ENCODE results near the gene MVP. TPM values are rescaled to one million over a fixed set of nuclear protein-coding genes. Genes with fewer than 3 reads are reported as not detected.

Gene MVP
- total RNA-seq, 4 donors from 2014 or later, result 40.3 to 77.5 (median 47.6) TPM

DNA sequence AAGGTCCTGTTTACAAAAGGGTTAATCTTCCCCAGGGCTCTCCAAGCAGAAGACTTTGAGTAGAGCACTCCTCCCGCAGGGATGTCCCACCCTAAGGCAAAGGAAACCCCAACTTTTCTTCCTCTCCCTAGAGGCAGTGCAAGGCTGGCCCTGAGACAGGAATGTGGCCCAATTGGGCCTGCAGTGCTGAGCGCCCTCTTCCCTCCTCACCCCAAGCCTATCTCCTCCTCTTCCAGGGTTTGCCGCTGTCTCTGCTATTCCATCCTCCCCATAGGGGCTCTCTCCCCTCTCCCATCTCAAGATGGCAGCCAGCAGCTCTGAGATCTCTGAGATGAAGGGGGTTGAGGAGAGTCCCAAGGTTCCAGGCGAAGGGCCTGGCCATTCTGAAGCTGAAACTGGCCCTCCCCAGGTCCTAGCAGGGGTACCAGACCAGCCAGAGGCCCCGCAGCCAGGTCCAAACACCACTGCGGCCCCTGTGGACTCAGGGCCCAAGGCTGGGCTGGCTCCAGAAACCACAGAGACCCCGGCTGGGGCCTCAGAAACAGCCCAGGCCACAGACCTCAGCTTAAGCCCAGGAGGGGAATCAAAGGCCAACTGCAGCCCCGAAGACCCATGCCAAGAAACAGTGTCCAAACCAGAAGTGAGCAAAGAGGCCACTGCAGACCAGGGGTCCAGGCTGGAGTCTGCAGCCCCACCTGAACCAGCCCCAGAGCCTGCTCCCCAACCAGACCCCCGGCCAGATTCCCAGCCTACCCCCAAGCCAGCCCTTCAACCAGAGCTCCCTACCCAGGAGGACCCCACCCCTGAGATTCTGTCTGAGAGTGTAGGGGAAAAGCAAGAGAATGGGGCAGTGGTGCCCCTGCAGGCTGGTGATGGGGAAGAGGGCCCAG is 7.3 kb upstream of the MVP start:
- ATAC-seq (no peak), DNase-seq (no peak)
- no peaks in the 10 kb centered on the region for H3K27me3 ChIP-seq
- intact Hi-C loops (cut with DNase I; ENCODE audit: low total_unique reads) (loop anchor here (5.0 to 10.0 kb wide), 2 partner anchors 164 to 712 kb away; partner anchors contain the start of gene ZNF768), in situ Hi-C loops (cut with MboI; ENCODE audit: low sequenced_read_pairs in 4 of 4) (no loop called here)
- H3K4me1 ChIP-seq, result peaks cover 56 to 64% of the 10 kb centered on the region in 2 donors
- no peak for TF ChIP-seq POLR2A (IDR thresholded peaks at IDR 0.05)
- TF ChIP-seq, protein P1, sequence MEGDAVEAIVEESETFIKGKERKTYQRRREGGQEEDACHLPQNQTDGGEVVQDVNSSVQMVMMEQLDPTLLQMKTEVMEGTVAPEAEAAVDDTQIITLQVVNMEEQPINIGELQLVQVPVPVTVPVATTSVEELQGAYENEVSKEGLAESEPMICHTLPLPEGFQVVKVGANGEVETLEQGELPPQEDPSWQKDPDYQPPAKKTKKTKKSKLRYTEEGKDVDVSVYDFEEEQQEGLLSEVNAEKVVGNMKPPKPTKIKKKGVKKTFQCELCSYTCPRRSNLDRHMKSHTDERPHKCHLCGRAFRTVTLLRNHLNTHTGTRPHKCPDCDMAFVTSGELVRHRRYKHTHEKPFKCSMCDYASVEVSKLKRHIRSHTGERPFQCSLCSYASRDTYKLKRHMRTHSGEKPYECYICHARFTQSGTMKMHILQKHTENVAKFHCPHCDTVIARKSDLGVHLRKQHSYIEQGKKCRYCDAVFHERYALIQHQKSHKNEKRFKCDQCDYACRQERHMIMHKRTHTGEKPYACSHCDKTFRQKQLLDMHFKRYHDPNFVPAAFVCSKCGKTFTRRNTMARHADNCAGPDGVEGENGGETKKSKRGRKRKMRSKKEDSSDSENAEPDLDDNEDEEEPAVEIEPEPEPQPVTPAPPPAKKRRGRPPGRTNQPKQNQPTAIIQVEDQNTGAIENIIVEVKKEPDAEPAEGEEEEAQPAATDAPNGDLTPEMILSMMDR (IDR thresholded peaks at IDR 0.05 in 4 of 5, conservative IDR thresholded peaks at IDR 0.05 in 1 of 5), result no peak
- peak overlapping the region; percentile 30 to 99 (median 92) for H3K27ac ChIP-seq
- H3K36me3 ChIP-seq, result peaks cover 0 to 11% of the 10 kb centered on the region in 2 donors
- peak overlapping the region in 3 of 4 donors; percentile 60 to 78 (median 63) for H3K4me3 ChIP-seq
- H3K9me3 ChIP-seq, result no peaks in the 10 kb centered on the region

DNA sequence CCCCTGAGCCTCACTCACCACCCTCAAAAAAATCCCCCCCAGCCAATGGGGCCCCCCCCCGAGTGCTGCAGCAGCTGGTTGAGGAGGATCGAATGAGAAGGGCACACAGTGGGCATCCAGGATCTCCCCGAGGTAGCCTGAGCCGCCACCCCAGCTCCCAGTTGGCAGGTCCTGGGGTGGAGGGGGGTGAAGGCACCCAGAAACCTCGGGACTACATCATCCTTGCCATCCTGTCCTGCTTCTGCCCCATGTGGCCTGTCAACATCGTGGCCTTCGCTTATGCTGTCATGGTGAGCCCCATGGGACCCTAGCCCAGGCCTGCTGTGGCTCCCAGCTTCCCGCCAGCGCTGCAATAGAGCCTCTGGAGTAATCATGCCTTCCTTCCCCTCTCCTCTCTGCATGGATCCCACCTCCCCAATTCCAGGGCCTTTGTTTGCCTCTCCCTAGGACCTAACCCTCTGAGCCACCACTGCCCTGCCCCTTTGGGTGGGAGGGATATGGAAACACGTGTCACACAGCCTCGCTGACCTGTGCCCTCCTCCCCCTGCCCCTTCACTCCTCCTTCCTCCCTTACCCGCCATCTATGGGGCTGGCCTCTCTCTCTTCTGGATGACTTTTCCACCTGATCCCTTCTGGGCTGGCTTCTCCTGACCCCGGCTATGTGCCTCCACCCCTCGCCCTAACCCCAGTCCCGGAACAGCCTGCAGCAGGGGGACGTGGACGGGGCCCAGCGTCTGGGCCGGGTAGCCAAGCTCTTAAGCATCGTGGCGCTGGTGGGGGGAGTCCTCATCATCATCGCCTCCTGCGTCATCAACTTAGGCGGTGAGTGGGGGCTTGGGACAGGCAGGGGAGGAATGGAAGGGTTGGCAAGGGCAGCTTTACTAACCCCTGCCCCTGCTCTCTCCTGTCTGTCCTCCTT is 6.4 kb upstream of the MVP start:
- intact Hi-C loops (cut with DNase I; ENCODE audit: low total_unique reads), result loop anchor here (5.0 to 10.0 kb wide), 2 partner anchors 163 to 711 kb away; partner anchors contain the start of gene ZNF768
- peaks cover 49 to 58% of the 10 kb centered on the region in 2 donors for H3K4me1 ChIP-seq
- peak overlapping the region in 3 of 4 donors; percentile 30 to 99 (median 96) for H3K27ac ChIP-seq

DNA sequence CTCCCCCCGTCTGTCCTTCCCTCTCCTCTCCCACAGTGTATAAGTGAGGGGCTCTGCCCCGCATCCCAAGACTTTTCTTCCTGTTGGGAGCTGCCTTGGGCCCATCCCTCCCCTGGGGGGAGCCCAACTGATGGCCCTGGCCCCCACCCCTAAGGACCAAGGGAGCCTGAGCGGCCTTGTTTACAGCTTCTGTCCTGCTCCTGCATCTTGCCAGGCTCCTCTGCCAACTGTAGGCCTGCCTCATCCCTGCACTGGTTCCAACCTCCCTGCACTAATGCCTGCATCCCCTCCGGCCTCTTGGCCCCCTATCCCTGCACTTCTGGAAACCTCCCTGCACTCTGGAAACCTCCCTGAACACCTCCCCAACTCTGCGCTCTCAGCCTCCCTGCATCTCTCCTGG is 5.7 kb upstream of the MVP start:
- no peak overlapping the region for H3K4me3 ChIP-seq
- H3K36me3 ChIP-seq, result peaks cover 0 to 13% of the 10 kb centered on the region in 2 donors
- in situ Hi-C loops (cut with MboI; ENCODE audit: low sequenced_read_pairs in 4 of 4) (no loop called here), intact Hi-C loops (cut with DNase I; ENCODE audit: low total_unique reads) (loop anchor here (5.0 to 10.0 kb wide), 2 partner anchors 163 to 710 kb away; partner anchors contain the start of gene ZNF768)
- ATAC-seq (no peak), DNase-seq (no peak)
- H3K4me1 ChIP-seq, result peaks cover 44 to 54% of the 10 kb centered on the region in 2 donors
- H3K27ac ChIP-seq, result peak overlapping the region; percentile 91 to 99 (median 95)
- H3K9me3 ChIP-seq, result no peaks in the 10 kb centered on the region
- no peaks in the 10 kb centered on the region for H3K27me3 ChIP-seq
- TF ChIP-seq POLR2A (IDR thresholded peaks at IDR 0.05), result no peak
- TF ChIP-seq, protein P1 (IDR thresholded peaks at IDR 0.05 in 4 of 5, conservative IDR thresholded peaks at IDR 0.05 in 1 of 5), result no peak

More for the DNA sequence above, 6.4 kb upstream of the MVP start:
- in situ Hi-C loops (cut with MboI; ENCODE audit: low sequenced_read_pairs in 4 of 4), result no loop called here
- ATAC-seq (no peak), DNase-seq (no peak)
- TF ChIP-seq, protein P1 (IDR thresholded peaks at IDR 0.05 in 4 of 5, conservative IDR thresholded peaks at IDR 0.05 in 1 of 5), result no peak
- no peak for TF ChIP-seq POLR2A (IDR thresholded peaks at IDR 0.05)
- H3K27me3 ChIP-seq, result no peaks in the 10 kb centered on the region
- H3K9me3 ChIP-seq, result no peaks in the 10 kb centered on the region
- no peak overlapping the region for H3K4me3 ChIP-seq
- H3K36me3 ChIP-seq, result peaks cover 0 to 13% of the 10 kb centered on the region in 2 donors

DNA sequence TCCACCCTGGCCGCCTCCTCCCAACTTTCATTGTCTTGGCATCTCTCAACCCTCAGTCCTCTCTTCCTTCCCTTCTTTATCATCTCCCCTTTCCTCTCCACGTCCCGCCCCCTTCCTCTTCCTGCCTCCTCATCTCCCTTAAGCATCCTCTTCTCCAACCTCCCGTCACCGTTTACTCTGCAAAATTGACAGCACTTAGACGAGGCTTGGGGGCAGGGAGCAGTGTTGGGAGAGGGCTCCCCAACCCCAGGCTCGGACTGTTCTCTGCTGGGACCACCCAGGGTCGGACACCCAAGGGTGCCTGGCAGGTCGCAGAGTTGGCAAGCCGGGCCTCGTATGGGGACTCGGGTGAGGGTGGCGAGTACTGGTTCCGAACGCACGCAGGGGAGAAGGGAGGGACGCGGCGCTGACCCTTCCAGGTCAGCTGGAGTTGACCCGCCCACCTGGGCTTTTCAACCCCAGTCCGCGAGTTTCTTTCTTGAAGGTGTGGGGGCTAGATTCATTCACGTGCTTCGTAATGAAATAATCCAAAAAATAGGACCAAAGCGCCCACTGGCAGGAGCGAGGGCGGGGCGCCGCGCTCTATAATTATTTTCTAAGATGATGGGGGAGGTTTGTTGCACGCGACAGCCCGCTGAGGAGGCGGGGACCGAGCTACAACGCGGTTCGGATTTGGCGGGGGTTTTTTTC is 5.1 kb upstream of the MVP start:
- peak overlapping the region; percentile 91 to 99 (median 95) for H3K27ac ChIP-seq
- intact Hi-C loops (cut with DNase I; ENCODE audit: low total_unique reads) (loop anchor here (5.0 to 10.0 kb wide), 2 partner anchors 182 to 710 kb away; partner anchors contain the start of genes HIRIP3, INO80E and ZNF768), in situ Hi-C loops (cut with MboI; ENCODE audit: low sequenced_read_pairs in 4 of 4) (no loop called here)
- H3K36me3 ChIP-seq, result peaks cover 0 to 14% of the 10 kb centered on the region in 2 donors
- no peaks in the 10 kb centered on the region for H3K9me3 ChIP-seq
- TF ChIP-seq, protein P1 (IDR thresholded peaks at IDR 0.05 in 4 of 5, conservative IDR thresholded peaks at IDR 0.05 in 1 of 5), result no peak
- TF ChIP-seq POLR2A (IDR thresholded peaks at IDR 0.05), result no peak
- H3K4me1 ChIP-seq, result peaks cover 44 to 54% of the 10 kb centered on the region in 2 donors
- no peaks in the 10 kb centered on the region for H3K27me3 ChIP-seq
- H3K4me3 ChIP-seq, result peak overlapping the region; percentile 78 to 96 (median 90)
- peak in 1 of 2 donors; percentile 32 for DNase-seq
- no peak for ATAC-seq
